ENCODE measurements around the gene CTNND2. TPM values are rescaled to one million over a fixed set of nuclear protein-coding genes. Genes with fewer than 3 reads are reported as not detected.

CTNND2 gene
- polyA plus RNA-seq, 1 experiment = not detected

DNA sequence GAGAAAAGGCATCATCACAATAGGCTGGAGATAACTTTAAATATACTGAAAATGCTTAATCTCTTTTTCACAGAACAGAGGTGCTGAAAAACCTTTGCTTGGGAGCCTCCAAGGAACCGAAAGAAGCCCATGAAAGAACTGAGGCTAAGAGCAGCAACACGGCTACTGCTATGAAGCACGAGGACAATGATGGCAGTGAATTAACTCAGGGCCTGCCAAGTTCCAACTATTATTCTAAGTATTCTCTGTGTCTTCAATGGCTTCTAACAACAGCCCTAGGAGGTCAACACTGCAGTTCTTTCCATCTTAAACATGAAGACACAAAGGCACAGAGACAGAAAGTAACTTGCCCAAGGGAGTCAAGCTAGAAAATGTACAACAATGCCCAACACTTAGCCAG is 850.2 kb downstream of the CTNND2 start:
- ChIA-PET POLR2A (no interaction called here), CTCF (no interaction called here)
- no peak for DNase-seq (ENCODE audit: low read depth, low spot score)
- Histone ChIP-seq H3K4me3 (ENCODE audit: low read depth, low read length) (no peak overlapping the region), H3K9me3 (ENCODE audit: control insufficient read depth, insufficient read depth, low read length) (no peaks in the 10 kb centered on the region), H3K27me3 (ENCODE audit: control insufficient read depth, insufficient read depth, low read length) (peaks cover 6% of the 10 kb centered on the region), H3K27ac (ENCODE audit: low read depth, low read length) (no peak overlapping the region)
- TF ChIP-seq, protein P1, sequence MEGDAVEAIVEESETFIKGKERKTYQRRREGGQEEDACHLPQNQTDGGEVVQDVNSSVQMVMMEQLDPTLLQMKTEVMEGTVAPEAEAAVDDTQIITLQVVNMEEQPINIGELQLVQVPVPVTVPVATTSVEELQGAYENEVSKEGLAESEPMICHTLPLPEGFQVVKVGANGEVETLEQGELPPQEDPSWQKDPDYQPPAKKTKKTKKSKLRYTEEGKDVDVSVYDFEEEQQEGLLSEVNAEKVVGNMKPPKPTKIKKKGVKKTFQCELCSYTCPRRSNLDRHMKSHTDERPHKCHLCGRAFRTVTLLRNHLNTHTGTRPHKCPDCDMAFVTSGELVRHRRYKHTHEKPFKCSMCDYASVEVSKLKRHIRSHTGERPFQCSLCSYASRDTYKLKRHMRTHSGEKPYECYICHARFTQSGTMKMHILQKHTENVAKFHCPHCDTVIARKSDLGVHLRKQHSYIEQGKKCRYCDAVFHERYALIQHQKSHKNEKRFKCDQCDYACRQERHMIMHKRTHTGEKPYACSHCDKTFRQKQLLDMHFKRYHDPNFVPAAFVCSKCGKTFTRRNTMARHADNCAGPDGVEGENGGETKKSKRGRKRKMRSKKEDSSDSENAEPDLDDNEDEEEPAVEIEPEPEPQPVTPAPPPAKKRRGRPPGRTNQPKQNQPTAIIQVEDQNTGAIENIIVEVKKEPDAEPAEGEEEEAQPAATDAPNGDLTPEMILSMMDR (IDR thresholded peaks at IDR 0.05; ENCODE audit: low read depth, low read length) = no peak

DNA sequence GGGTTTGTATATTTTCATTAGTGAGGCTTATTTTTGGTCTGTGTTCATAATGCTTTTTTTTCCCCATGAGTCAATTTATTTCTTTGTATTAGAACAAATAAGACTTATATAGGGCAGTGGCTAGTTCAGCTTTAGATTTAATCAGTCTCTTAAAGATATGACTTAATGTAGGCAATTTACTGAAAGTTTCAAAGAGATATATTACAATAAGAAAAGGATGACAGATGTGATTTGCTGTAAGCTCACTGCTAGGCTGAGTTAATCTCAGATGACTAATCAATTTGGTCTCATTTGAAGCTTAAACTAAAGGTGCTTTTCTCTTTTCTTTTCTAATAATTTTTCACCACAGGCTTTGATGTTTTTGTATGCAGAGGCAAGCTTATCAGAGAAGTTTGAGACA is 851.4 kb downstream of the CTNND2 start:
- DNase-seq (ENCODE audit: low read depth, low spot score) = no peak
- CTCF ChIA-PET = interaction anchor here (0.5 kb wide), 1 partner anchor 220 kb away, joined by 8 read pairs; no protein-coding TSS in a partner anchor
- Histone ChIP-seq H3K9me3 (ENCODE audit: control insufficient read depth, insufficient read depth, low read length) (no peaks in the 10 kb centered on the region), H3K4me3 (ENCODE audit: low read depth, low read length) (no peak overlapping the region), H3K27ac (ENCODE audit: low read depth, low read length) (no peak overlapping the region), H3K27me3 (ENCODE audit: control insufficient read depth, insufficient read depth, low read length) (peaks cover 6% of the 10 kb centered on the region)
- TF ChIP-seq, protein P1 (IDR thresholded peaks at IDR 0.05; ENCODE audit: low read depth, low read length) = no peak
- POLR2A ChIA-PET = no interaction called here

DNA sequence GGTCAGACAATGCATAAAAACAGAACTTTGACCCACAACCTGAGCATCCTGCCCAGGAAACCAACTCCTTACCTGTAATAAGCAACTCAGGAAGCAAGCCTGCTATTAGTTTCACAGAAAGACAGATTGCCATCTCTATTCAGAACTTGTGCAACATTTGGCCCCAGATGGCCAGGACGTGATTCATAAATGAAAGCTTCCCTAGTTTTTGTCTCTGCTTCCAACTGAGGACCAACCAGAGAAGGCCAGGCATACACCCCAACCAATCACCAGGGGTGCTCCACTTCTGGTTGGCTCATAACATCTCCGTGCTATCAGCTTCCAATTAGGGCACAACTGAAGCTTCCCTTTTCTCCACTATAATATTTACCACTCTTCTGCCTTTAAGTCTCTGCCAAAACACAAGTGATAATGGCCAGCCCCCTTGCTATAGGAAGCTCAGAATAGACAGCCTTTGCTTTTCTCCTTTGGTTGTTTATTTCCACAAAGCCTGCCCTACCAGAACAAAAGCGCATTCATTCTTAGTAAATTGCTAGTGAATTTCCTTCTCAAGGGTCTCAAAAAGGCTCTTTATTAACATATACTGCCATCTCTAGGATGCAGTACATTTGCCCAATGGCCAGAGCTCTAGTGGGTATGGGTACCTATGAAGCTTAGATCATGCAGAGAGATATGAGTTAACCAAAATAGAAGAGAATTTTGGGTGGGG is 853.5 kb downstream of the CTNND2 start:
- Histone ChIP-seq H3K4me3 (ENCODE audit: low read depth, low read length) (no peak overlapping the region), H3K27ac (ENCODE audit: low read depth, low read length) (no peak overlapping the region), H3K9me3 (ENCODE audit: control insufficient read depth, insufficient read depth, low read length) (no peaks in the 10 kb centered on the region), H3K27me3 (ENCODE audit: control insufficient read depth, insufficient read depth, low read length) (peaks cover 6% of the 10 kb centered on the region)
- TF ChIP-seq, protein P1 (IDR thresholded peaks at IDR 0.05; ENCODE audit: low read depth, low read length) = no peak
- no peak for DNase-seq (ENCODE audit: low read depth, low spot score)
- CTCF ChIA-PET = interaction anchor here (0.6 kb wide), 1 partner anchor 15 kb away, joined by 3 read pairs; no protein-coding TSS in a partner anchor
- POLR2A ChIA-PET = no interaction called here

DNA sequence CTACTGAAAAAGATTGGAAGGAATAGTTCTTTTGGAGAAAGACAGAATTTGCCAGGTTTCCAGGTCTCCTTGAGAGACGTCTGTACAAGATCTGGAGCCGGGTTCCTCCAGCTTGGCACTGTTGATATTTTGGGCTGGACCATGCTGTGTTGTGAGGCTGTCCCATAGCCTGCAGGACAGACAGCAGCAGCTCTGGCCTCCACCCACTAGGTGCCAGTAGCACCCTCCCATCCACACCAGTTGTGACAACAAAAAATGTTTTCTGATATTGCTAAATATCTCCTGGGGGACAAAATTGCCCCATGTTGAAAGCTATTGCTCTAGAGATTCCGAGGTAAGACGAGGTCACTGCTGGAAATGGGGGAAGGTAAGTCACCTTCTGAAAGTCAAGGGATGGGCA is 855.5 kb downstream of the CTNND2 start:
- POLR2A ChIA-PET = no interaction called here
- peaks cover 9% of the 10 kb centered on the region for H3K27me3 ChIP-seq (ENCODE audit: control insufficient read depth, insufficient read depth, low read length)
- H3K9me3 ChIP-seq (ENCODE audit: control insufficient read depth, insufficient read depth, low read length) = no peaks in the 10 kb centered on the region
- TF ChIP-seq, protein P1 (IDR thresholded peaks at IDR 0.05; ENCODE audit: low read depth, low read length) = no peak
- H3K4me3 ChIP-seq (ENCODE audit: low read depth, low read length) = no peak overlapping the region
- H3K27ac ChIP-seq (ENCODE audit: low read depth, low read length) = no peak overlapping the region
- CTCF ChIA-PET = no interaction called here
- DNase-seq (ENCODE audit: low read depth, low spot score) = no peak

DNA sequence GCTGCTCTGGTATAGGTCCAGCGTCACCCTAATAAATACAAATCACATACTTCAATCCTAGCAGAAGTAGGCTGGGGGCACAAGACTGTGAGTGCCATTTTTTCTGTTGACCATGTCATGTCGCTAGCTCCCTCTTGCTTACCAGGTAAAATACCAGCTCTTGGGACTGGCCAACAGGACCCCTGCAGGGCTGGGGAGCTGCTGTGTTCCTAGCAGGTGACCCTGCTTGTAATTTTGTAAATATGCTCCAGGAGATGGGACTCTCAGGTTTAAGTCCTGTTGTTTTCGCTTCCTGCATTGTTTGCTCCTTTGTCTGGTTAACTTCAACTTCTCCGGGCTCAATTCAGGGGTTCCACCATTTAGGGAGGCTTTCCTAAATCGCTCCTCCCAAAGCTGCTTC is 856.6 kb downstream of the CTNND2 start:
- CTCF ChIA-PET = interaction anchor here (0.6 to 1.4 kb wide), 2 partner anchors 14 to 520 kb away, joined by 3 to 4 read pairs; no protein-coding TSS in a partner anchor
- POLR2A ChIA-PET = no interaction called here
- no peaks in the 10 kb centered on the region for H3K9me3 ChIP-seq (ENCODE audit: control insufficient read depth, insufficient read depth, low read length)

More for the DNA sequence above, 856.6 kb downstream of the CTNND2 start:
- Histone ChIP-seq H3K27ac (ENCODE audit: low read depth, low read length) (no peak overlapping the region), H3K4me3 (ENCODE audit: low read depth, low read length) (no peak overlapping the region), H3K27me3 (ENCODE audit: control insufficient read depth, insufficient read depth, low read length) (peaks cover 7% of the 10 kb centered on the region)
- TF ChIP-seq, protein P1 (IDR thresholded peaks at IDR 0.05; ENCODE audit: low read depth, low read length) = no peak
- no peak for DNase-seq (ENCODE audit: low read depth, low spot score)
